K562 (cell line): ENCODE results near the gene TP73. TPM values are rescaled to one million over a fixed set of nuclear protein-coding genes. Genes with fewer than 3 reads are reported as not detected.

Source experiments
- ATAC-seq: fragments of 200-7000 bp; cut with Tn5 transposase; 3 replicates; pipeline ENCODE4 v1.9.1; 2020; ENCODE audit warnings: moderate library complexity
- BruUV-seq: library from RNA; stranded (reverse); fragments of 400-500 nt; replicated peaks from 2 replicates; lab custom pipeline; 2021; lab: Mats Ljungman, UMichigan
- CTCF ChIA-PET: fragments of 300-600 bp; formaldehyde crosslinking; extraction: SDS; loops from one replicate; lab custom pipeline; 2021; ENCODE audit warnings: low intra/inter-chr PET ratio; lab: Yijun Ruan, JAX
- POLR2A ChIA-PET: fragments of 300-600, 350-650 bp; sonication (Branson Sonifier 250); formaldehyde crosslinking; extraction: SDS; loops from one replicate; lab custom pipeline; 2021; ENCODE audit warnings: antibody characterized with exemption, inconsistent platforms; lab: Yijun Ruan, JAX
- DNase-seq, 4 experiments: peaks; one replicate each; pipeline versions ENCODE4 v3.0.0 to v3.0.0-alpha.2; 2011 to 2018; ENCODE audit warnings: low spot score in 3 of 4, mixed read lengths in 3 of 4; ENCODE audit errors: extremely low read depth in 1 of 4
- FAIRE-seq: peaks from 2 replicates; lab custom pipeline; 2011; peaks lifted over from hg19 to GRCh38; lab: Jason Lieb, UNC
- H2AFZ ChIP-seq: 2 replicates; pipeline ENCODE4 v1.6.0; 2011; ENCODE audit warnings: low read depth, low read length, control low read depth, inconsistent platforms
- H3K27ac ChIP-seq: fragments of 200-600 bp; 3 replicates; pipeline ENCODE4 v1.8.0; 2011; ENCODE audit warnings: low read depth, mild to moderate bottlenecking, control low read depth, inconsistent platforms, low read length, moderate library complexity, mixed read lengths; ENCODE audit errors: extremely low read depth
- H3K27me3 ChIP-seq, 2 experiments: fragments of 300-600 bp in 1 of 2; 2 replicates in 1 of 2; 3 replicates in 1 of 2; pipeline versions ENCODE4 v1.6.0 to v1.8.0; 2011; ENCODE audit warnings: inconsistent platforms in 2 of 2, low read length in 2 of 2, mild to moderate bottlenecking in 1 of 2, mixed read lengths in 1 of 2, moderate library complexity in 1 of 2; ENCODE audit not compliant: control insufficient read depth in 2 of 2, insufficient read depth in 2 of 2
- H3K36me3 ChIP-seq: fragments of 300-600 bp; 3 replicates; pipeline ENCODE4 v1.8.0; 2011; ENCODE audit warnings: mild to moderate bottlenecking, low read length, inconsistent platforms; ENCODE audit not compliant: control insufficient read depth, insufficient read depth
- H3K4me1 ChIP-seq, 2 experiments: fragments of 200-600 bp in 1 of 2; replicated peaks in 1 of 2; 2 replicates in 1 of 2; 3 replicates in 1 of 2; pipeline versions ENCODE4 v1.5.1 to v1.8.0; 2011; ENCODE audit warnings: inconsistent platforms in 2 of 2, low read length in 2 of 2, mild to moderate bottlenecking in 1 of 2, mixed read lengths in 1 of 2, moderate library complexity in 1 of 2; ENCODE audit not compliant: control insufficient read depth in 2 of 2, insufficient read depth in 2 of 2
- H3K4me2 ChIP-seq: 2 replicates; pipeline ENCODE4 v1.6.1; 2011; ENCODE audit warnings: low read length, control low read depth, inconsistent platforms, mixed read lengths; ENCODE audit not compliant: insufficient read depth
- H3K4me3 ChIP-seq: fragments of 200-600 bp; sonication (generic), shearing (Covaris generic); 2 replicates; pipeline ENCODE4 v1.5.1; 2016; ENCODE audit warnings: control low read depth, inconsistent platforms
- H3K79me2 ChIP-seq: fragments of 200-600 bp; 3 replicates; pipeline ENCODE4 v1.8.0; 2011; ENCODE audit warnings: low read length, inconsistent platforms; ENCODE audit not compliant: control insufficient read depth, insufficient read depth
- H3K9ac ChIP-seq, 2 experiments: 2 replicates each; pipeline versions ENCODE4 v1.6.0 to v1.6.1; 2011; ENCODE audit warnings: low read depth in 2 of 2, low read length in 2 of 2, control low read depth in 1 of 2, inconsistent platforms in 1 of 2, mild to moderate bottlenecking in 1 of 2, mixed read lengths in 1 of 2; ENCODE audit not compliant: insufficient read depth in 1 of 2
- H3K9me1 ChIP-seq: one replicate; pipeline ENCODE4 v1.6.0; 2011; ENCODE audit warnings: inconsistent platforms, mild to moderate bottlenecking, low read length, moderate library complexity; ENCODE audit not compliant: control insufficient read depth, insufficient read depth
- H3K9me3 ChIP-seq: replicated peaks from 2 replicates; pipeline ENCODE4 v1.5.1; 2011; ENCODE audit warnings: low read depth, low read length, inconsistent platforms; ENCODE audit not compliant: control insufficient read depth, insufficient read depth
- H4K20me1 ChIP-seq: replicated peaks from 2 replicates; pipeline ENCODE4 v1.6.1; 2011; ENCODE audit warnings: low read length, inconsistent platforms, mixed read lengths; ENCODE audit not compliant: control insufficient read depth, insufficient read depth
- CHD4 ChIP-seq: fragments of 200-600 bp; sonication (generic); IDR thresholded peaks from 3 replicates; pipeline ENCODE4 v1.6.1; 2012; ENCODE audit warnings: low read depth, mild to moderate bottlenecking, mixed read lengths, low read length, inconsistent platforms; ENCODE audit not compliant: insufficient read depth, insufficient replicate concordance, poor library complexity, severe bottlenecking
- EGR1 ChIP-seq: fragments of 450-650 bp; conservative IDR thresholded peaks from 2 replicates; pipeline ENCODE4 v1.6.1; 2017; ENCODE audit warnings: mild to moderate bottlenecking
- ERF ChIP-seq: fragments of 450-650 bp; formaldehyde crosslinking; IDR thresholded peaks from 2 replicates; pipeline ENCODE4 v1.4.0; 2020; ENCODE audit warnings: mild to moderate bottlenecking, mixed read lengths
- ESRRA ChIP-seq: fragments of 450-650 bp; IDR thresholded peaks from 2 replicates; pipeline ENCODE4 v1.6.1; 2014; ENCODE audit warnings: low read depth, mild to moderate bottlenecking, moderate library complexity, borderline replicate concordance
- ETS1 ChIP-seq: conservative IDR thresholded peaks from 2 replicates; pipeline ENCODE4 v1.6.1; 2011; ENCODE audit warnings: low read depth, mild to moderate bottlenecking, low read length; ENCODE audit not compliant: control insufficient read depth
- MBD2 ChIP-seq: sonication (generic); IDR thresholded peaks from 2 replicates; pipeline ENCODE4 v1.6.1; 2016; ENCODE audit warnings: low read depth, borderline replicate concordance
- MLLT1 ChIP-seq, 2 experiments: fragments of 450-650 bp; IDR thresholded peaks; 2 replicates each; pipeline ENCODE4 v1.6.1; 2016
- POLR2G ChIP-seq: fragments of 200-400 bp; formaldehyde crosslinking; IDR thresholded peaks from 2 replicates; pipeline ENCODE4 v1.6.1; 2017; ENCODE audit warnings: low read depth, mild to moderate bottlenecking, antibody characterized with exemption, low read length, moderate library complexity
- TARDBP ChIP-seq: fragments of 450-650 bp; IDR thresholded peaks from 2 replicates; pipeline ENCODE4 v1.6.1; 2016
- TEAD1 ChIP-seq, 2 experiments: fragments of 450-650 bp in 1 of 2; sonication (generic) in 1 of 2; formaldehyde crosslinking; IDR thresholded peaks; 2 replicates each; pipeline versions ENCODE4 v1.4.0 to v1.8.0; 2020 to 2022; ENCODE audit warnings: mild to moderate bottlenecking in 2 of 2, missing genetic modification reagents in 1 of 2
- WGBS: fragments of 100-300 bp; shearing (Covaris generic); methylation state at CpG from one replicate; pipeline ENCODE4 v1.1.6; 2016; ENCODE audit warnings: low coverage, mixed read lengths; ENCODE audit not compliant: insufficient coverage; ENCODE audit errors: missing lambda C conversion rate; 5-methylcytosine and 5-hydroxymethylcytosine counted together
- in situ Hi-C: fragments of 300-500 bp; cut with MboI; formaldehyde crosslinking; loops from 4 replicates; pipeline ENCODE4 v1.15.0; 2018; ENCODE audit warnings: inconsistent platforms, mixed read lengths
- intact Hi-C: fragments of 100-400 bp; cut with micrococcal nuclease; formaldehyde crosslinking; loops from 2 replicates; pipeline ENCODE4 v1.14.2; 2022
- polyA plus RNA-seq, 8 experiments: library from polyadenylated mRNA; depleted of rRNA in 4 of 8; stranded (reverse) in 5 of 8; unstranded in 3 of 8; fragments of >200 nt; fragmentation: Nextera tagmentation in 2 of 8; fragmentation: Illumina TruSeq in 1 of 8; extraction: Ambion mirVana in 2 of 8; extraction: Trizol in 1 of 8; gene quantifications; 2 replicates each; pipeline versions ENCODE4 v1.2.1 to v1.2.3, GENCODE V29; 2011 to 2014; ENCODE audit warnings: inconsistent platforms in 1 of 8, missing spikeins in 1 of 8
- total RNA-seq, 7 experiments: library from RNA; depleted of rRNA in 6 of 7; stranded (reverse); fragments of >200 nt in 6 of 7; fragmentation: Illumina TruSeq in 2 of 7; extraction: Trizol in 2 of 7; gene quantifications; 2 replicates each; pipeline versions ENCODE4 v1.2.1 to v1.2.3, GENCODE V29; 2011 to 2021; ENCODE audit warnings: low replicate concordance in 1 of 7
- TF ChIP-seq, protein P1 (sequence below): fragments of 450-650 bp; IDR thresholded peaks from 2 replicates; pipeline ENCODE4 v1.6.1; 2018; ENCODE audit not compliant: partially characterized antibody

TP73 gene
- total and polyA plus RNA-seq, 9 of the 15 experiments (the other 6 are each of a cell fraction or from before 2014, with no cell fraction given): 0.07 to 1.6 (median 0.40) TPM; not detected in 2

DNA sequence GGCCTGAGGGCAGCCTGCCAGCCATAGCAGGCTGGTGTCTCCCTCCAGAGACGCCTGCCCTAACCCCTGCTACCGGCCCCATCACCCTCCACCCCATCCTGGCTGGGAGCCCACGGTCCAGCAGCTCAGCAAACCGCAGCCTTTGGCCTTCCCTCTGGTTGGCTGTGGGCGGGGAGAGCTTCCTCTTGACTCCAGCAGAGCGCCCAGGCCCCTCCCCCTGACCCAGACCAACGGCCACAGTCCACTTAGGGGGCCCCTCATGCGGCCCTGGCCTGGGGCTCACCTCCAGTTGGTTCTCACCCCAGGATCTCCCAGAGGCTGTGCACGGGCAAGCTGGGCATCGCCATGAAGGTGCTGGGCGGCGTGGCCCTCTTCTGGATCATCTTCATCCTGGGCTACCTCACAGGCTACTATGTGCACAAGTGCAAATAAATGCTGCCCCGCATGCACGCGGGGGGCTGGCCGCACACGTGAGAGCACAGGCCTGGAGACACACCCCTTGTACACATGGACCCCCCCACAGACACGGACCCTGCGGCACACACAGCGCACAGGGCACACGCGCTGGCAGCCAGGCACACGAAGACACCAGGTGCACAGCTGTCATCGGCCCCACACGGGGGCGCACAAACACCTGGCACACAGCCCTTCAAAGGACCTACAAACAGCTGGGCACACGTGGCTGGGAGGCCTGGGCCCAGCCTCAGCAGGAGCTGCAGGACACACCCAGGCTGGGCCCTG lies 123.3 kb downstream of the TP73 start:
- H3K4me1 ChIP-seq: peaks cover 26 to 87% of the 10 kb centered on the region in 2 experiments
- no TSS peak for BruUV-seq
- peak overlapping the region; percentile 66 for H3K27ac ChIP-seq
- POLR2A ChIA-PET: interaction anchor here (0.6 to 2.3 kb wide), 13 partner anchors 9 to 217 kb away, joined by 3 to 14 read pairs (median 3); partner anchors contain the start of gene LRRC47
- H3K79me2 ChIP-seq: peaks cover 38% of the 10 kb centered on the region
- CTCF ChIA-PET: no interaction called here
- in situ Hi-C loops: no loop called here
- H3K4me2 ChIP-seq: peak overlapping the region; percentile 92
- peak; percentile 11 for FAIRE-seq
- intact Hi-C loops: loop anchor here (2.0 to 5.0 kb wide), 4 partner anchors 29 to 125 kb away; partner anchors contain the start of genes C1orf174, CEP104 and DFFB
- H3K4me3 ChIP-seq: peak overlapping the region; percentile 7; the same call in 1 of the 2 replicates
- no peaks in the 10 kb centered on the region for H3K27me3 ChIP-seq
- peak overlapping the region; percentile 60 to 84 for H3K9ac ChIP-seq
- H4K20me1 ChIP-seq: no peaks in the 10 kb centered on the region
- H3K9me3 ChIP-seq: no peaks in the 10 kb centered on the region
- ATAC-seq: peak; percentile 71
- H2AFZ ChIP-seq: peak overlapping the region; percentile 42
- peaks cover 5% of the 10 kb centered on the region for H3K9me1 ChIP-seq
- H3K36me3 ChIP-seq: peaks cover 28% of the 10 kb centered on the region; the same call in 2 of the 3 replicates
- peak; percentile 85 to 98 (median 91) for DNase-seq
- 5% methylated on average over 27 of the region's 27 CpGs for WGBS
- peak; percentile 35; the same call in 1 of the 2 replicates for TF ChIP-seq EGR1
- TF ChIP-seq, protein P1, sequence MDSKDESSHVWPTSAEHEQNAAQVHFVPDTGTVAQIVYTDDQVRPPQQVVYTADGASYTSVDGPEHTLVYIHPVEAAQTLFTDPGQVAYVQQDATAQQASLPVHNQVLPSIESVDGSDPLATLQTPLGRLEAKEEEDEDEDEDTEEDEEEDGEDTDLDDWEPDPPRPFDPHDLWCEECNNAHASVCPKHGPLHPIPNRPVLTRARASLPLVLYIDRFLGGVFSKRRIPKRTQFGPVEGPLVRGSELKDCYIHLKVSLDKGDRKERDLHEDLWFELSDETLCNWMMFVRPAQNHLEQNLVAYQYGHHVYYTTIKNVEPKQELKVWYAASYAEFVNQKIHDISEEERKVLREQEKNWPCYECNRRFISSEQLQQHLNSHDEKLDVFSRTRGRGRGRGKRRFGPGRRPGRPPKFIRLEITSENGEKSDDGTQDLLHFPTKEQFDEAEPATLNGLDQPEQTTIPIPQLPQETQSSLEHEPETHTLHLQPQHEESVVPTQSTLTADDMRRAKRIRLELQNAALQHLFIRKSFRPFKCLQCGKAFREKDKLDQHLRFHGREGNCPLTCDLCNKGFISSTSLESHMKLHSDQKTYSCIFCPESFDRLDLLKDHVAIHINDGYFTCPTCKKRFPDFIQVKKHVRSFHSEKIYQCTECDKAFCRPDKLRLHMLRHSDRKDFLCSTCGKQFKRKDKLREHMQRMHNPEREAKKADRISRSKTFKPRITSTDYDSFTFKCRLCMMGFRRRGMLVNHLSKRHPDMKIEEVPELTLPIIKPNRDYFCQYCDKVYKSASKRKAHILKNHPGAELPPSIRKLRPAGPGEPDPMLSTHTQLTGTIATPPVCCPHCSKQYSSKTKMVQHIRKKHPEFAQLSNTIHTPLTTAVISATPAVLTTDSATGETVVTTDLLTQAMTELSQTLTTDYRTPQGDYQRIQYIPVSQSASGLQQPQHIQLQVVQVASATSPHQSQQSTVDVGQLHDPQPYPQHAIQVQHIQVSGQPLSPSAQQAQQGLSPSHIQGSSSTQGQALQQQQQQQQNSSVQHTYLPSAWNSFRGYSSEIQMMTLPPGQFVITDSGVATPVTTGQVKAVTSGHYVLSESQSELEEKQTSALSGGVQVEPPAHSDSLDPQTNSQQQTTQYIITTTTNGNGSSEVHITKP: peak; percentile 78
- TF ChIP-seq ERF (CRISPR knock-in tag): 0 out of 2 replicates have a peak, but pooled peaks have one; percentile 13
- TF ChIP-seq POLR2G: peak; percentile 62
- TF ChIP-seq ESRRA: peak; percentile 89
- peak in 1 of 2 experiments; percentile 81; a peak in 2 of 4 replicates for TF ChIP-seq MLLT1 (IDR thresholded peaks at IDR 0.05)
- peak; percentile 13 for TF ChIP-seq CHD4
- TF ChIP-seq TEAD1 (CRISPR knock-in tag; IDR thresholded peaks at IDR 0.05): peak; percentile 42 to 63; a peak in 2 of 4 replicates
- TF ChIP-seq ETS1: peak; percentile 41; the same call in 1 of the 2 replicates
- TF ChIP-seq TARDBP: peak; percentile 72
- peak; percentile 48; the same call in 1 of the 2 replicates for TF ChIP-seq MBD2
